Posterior cingulate gyrus (tissue), 11 donors: ENCODE results near the gene IMMP2L.
"Not testable (repeated sequence)": the region's sequence is repeated elsewhere in the genome, so short reads cannot be mapped to it uniquely, and the experiment has no call there.

ENCODE experiments used
- DNase-seq, 10 donors: peaks; one replicate each; pipeline versions ENCODE4 v3.0.0 to v3.0.0-alpha.2; 2020 to 2021; ENCODE audit warnings: mixed read lengths in 3 of 10
- intact Hi-C: fragments of 100-400 bp; cut with DNase I; formaldehyde crosslinking; loops from one replicate; pipeline ENCODE4 v1.15.1; 2023

IMMP2L gene

GRCh38 chr7:110983822-110984456 is 578.4 kb downstream of the IMMP2L start:
- intact Hi-C loops, result no loop called here

GRCh38 chr7:110977127-110977737 is 585.1 kb downstream of the IMMP2L start:
- DNase-seq, result no peak

More at GRCh38 chr7:110983822-110984456, 578.4 kb downstream of the IMMP2L start:
- DNase-seq, result no peak

DNA sequence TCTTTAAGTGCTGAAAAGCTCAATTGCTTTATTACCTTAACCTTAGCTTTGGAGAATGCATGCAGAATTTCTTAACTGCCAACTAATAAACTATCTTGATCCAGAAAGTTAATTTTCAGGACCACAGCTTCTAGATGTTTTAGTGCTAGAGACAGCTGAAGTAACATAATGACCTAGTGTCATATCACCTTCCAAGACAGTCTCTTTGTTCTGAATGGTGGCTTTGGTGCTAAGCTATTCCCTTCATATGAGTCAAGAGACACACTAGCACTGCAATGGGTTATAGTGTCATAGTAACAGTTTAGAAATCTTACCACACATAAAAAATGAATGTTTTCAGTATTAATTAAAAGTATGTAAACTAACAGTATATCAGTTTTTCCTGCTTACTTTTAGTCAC is 586.8 kb downstream of the IMMP2L start:
- no peak for DNase-seq
- intact Hi-C loops, result no loop called here

More at GRCh38 chr7:110977127-110977737, 585.1 kb downstream of the IMMP2L start:
- intact Hi-C loops, result no loop called here

DNA sequence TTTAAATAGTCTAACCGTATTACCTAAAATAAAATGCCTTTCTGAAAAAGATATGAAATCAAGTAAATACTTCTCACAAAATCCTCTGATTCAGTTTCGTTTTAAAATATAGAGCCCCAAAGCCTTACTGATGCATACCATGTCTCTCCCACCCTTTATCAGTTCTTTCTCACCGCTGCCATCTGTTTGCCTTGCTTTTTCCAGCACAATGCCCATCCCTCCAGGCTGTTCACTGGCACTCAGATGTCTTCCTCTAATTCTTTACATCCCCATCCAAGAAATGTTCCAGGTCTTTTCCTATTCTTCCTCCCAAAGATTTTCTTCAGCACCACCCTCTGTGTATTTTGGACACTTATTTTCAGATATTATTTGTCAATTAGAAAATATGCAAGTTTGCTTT is 587.9 kb downstream of the IMMP2L start:
- peak in 2 of 10 donors; percentile 7 to 83 for DNase-seq
- intact Hi-C loops, result no loop called here

- DNase-seq, result no peak
- intact Hi-C loops, result no loop called here
Measured at GRCh38 chr7:110973196-110973990, 588.9 kb downstream of the IMMP2L start.

DNA sequence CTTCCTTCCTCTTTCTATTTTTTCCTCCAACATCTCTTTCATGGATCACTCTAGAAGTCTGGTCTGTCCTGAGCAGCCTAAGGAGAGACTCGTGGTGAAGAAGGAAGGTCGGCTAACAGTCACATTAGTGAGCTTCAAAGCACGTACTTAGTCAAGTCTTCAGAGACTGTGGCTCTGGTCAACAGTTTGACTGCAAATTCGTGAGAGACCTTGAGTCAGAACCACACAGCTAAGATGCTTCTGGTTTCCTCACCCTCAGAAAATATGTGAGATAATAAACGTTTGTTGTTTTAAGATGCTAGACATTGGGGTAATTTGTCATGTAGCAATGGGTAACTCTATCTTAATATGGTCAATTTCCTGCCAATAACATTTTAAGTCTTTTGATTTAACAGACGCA is 597.5 kb downstream of the IMMP2L start:
- intact Hi-C loops, result no loop called here
- no peak for DNase-seq

DNA sequence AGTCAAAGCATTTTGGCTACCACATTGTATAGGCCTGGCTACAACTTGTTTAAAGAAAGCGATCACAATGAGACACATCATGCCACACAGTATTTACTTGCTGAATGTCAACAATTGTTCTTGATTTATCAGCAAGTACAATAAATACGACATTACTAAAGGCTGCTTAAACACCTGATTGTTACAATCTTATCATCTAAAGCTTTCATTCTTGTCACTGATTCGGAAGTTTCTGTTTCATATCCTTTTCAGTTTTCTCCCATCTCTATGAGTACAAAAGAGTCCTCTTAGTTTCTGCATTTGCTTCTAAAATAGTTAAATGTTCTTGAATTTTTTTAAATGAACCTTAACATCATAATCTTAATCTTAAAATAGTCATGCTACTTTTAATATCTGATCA is 599.5 kb downstream of the IMMP2L start:
- no peak for DNase-seq
- intact Hi-C loops, result no loop called here

GRCh38 chr7:110962374-110962773 is 599.9 kb downstream of the IMMP2L start:
- intact Hi-C loops, result no loop called here
- DNase-seq, result no peak

DNA sequence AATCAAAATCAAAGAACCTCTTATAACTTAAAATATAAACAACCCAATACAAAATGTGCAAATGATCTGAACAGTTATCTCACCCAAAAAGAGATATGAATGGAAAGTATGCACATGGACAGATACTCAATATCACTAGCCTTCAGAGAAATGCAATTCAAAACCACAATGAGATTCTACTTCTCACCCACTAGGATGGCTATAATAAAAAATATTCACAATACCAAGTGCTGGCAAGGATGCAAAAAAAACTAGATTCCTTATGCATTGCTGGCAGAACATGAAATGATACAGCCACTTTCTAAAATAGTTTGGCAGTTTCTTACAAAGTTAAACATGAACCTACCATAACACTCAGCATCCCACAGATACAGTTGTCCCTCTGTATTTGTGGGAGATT is 601.5 kb downstream of the IMMP2L start:
- DNase-seq, result no peak
- intact Hi-C loops, result no loop called here

- intact Hi-C loops, result no loop called here
- DNase-seq, result no peak
Measured at GRCh38 chr7:110948280-110948679, 614.0 kb downstream of the IMMP2L start.

GRCh38 chr7:110947408-110947807 is 614.9 kb downstream of the IMMP2L start:
- no peak for DNase-seq
- intact Hi-C loops, result no loop called here

- DNase-seq, result no peak
- intact Hi-C loops, result no loop called here
Measured at GRCh38 chr7:110944966-110945644, 617.2 kb downstream of the IMMP2L start.

DNA sequence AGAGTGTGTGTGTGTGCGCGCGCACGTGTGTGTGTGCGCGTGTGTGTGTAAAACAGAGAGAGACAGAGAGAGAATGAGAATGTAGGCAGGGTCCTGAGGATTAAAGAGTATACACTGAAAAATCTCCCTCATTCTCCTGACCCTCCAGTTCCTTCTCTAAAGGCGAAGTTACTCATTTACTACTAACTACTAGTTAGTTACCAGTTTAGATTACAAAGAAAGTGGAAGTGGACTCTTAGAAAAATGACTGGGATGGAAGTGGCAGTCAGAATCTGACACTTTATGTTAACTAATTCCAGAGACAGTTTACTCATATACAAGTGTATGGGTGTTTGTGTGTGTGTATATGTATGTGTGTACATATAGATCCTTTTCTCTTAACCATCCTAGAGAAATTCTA is 617.8 kb downstream of the IMMP2L start:
- intact Hi-C loops, result no loop called here
- no peak for DNase-seq

DNA sequence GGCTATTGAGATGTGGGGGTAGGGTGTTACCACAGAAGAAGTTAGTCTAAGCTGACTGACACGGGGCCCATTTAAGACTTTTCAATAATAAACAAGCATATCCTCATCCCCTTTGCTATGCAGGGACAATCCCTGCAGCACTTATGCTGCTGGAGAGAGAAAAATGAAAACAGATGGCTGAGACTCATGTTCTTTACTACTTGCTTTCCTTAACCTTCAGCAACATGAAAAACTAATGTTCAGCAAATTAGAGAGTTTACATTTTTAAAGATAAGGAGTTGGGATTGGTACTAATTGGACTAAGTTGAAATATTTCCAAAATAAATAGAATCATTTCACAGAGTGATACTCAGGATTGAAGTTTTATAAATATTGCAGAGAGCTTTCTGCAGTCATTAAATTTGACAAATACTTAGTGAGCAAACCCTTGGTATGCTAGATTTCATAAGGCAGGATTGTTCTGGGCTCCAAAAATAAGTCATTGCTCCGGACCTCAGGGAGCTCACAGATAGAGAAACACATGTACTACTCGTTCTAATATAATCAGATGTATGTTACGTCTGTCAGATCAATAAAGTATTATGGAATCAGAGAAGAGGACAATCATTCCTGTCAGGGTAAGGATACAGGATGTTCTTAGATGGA is 618.5 kb downstream of the IMMP2L start:
- intact Hi-C loops, result no loop called here
- no peak for DNase-seq

DNA sequence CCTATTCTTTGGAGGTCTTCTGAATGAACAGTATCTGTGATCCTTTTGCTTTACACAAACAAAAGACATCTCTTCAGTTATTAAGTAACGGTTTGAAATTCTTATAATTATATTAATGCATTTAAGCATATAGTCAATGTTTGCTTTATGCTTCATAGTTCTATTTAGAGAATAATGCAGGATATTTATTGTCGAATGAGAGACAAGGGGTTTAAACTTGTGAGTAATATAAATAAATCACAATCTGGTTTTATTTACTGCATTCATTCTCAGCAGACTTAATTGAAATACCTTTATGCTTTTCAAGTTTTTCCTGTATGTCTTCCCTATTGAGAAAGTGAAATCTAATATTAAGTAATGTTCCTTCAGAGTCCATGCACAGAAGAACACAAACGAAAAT is 620.9 kb downstream of the IMMP2L start:
- DNase-seq, result no peak
- intact Hi-C loops, result no loop called here

- intact Hi-C loops, result no loop called here
Measured at GRCh38 chr7:110940756-110941155, 621.5 kb downstream of the IMMP2L start.

GRCh38 chr7:110938165-110938564 is 624.1 kb downstream of the IMMP2L start:
- intact Hi-C loops, result no loop called here
- no peak for DNase-seq

More at GRCh38 chr7:110940756-110941155, 621.5 kb downstream of the IMMP2L start:
- no peak for DNase-seq

DNA sequence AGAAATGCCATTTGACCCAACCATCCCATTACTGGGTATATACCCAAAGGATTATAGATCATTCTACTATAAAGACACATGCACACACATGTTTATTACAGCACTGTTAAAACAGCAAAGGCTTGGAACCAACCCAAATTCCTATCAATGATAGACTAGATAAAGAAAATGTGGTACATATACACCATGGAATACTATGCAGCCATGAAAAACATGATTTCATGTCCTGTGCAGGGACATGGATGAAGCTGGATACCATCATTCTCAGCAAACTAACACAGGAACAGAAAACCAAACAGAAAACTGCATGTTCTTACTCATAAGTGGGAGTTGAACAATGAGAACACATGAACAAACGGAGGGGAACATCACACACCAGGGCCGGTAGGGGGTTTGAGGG is 625.6 kb downstream of the IMMP2L start:
- intact Hi-C loops, DNase-seq: not testable (repeated sequence)

DNA sequence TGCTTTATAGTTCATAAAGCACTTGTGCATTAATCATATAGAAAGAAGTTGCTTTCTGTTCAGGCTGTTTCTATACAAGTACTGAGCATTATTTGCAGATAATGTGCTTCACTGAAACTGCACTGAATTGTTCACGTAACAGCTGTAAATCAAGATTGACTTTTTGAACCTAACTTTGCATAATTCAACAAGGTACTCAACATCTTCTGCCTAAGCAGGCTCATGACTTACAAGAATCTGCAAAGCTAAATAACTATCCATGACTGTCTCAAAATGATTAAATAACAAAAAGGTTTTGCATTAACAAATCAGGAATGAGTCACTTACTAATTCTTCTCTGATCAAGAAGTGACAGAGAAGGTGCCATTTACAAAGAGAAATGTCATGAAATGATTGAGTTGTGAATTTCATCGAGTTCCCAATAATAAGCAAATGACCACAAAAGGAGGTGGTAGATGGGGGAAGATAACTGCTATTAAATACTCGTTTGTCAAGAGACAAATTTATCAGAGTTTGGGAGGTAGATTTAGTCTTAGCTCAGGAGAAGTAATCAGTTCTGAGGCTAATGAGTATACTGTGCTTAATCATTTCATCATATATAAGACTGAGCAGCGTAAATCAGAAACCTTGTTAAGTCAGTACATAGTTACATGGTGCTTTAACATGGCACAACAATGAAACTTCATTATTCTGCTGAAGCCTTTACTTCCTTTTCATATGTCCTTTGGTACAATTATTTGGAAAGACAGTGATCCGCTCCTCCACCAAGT is 632.6 kb downstream of the IMMP2L start:
- DNase-seq, result no peak
- intact Hi-C loops, result no loop called here

GRCh38 chr7:110922906-110923305 is 639.4 kb downstream of the IMMP2L start:
- intact Hi-C loops, result no loop called here

More at GRCh38 chr7:110922906-110923305, 639.4 kb downstream of the IMMP2L start:
- no peak for DNase-seq
